Osteoblast (primary cell): ENCODE measurements around the gene PIK3C3. TPM values are rescaled to one million over a fixed set of nuclear protein-coding genes. Genes with fewer than 3 reads are reported as not detected.

Experiments
- DNase-seq: peaks from one replicate; pipeline ENCODE4 v3.0.0; 2011; ENCODE audit warnings: low spot score, mixed read lengths; ENCODE audit not compliant: insufficient read length; ENCODE audit errors: missing footprints
- H2AFZ ChIP-seq: 2 replicates; pipeline ENCODE4 v1.6.0; 2011; ENCODE audit warnings: mild to moderate bottlenecking, low read length
- H3K27ac ChIP-seq: 2 replicates; pipeline ENCODE4 v1.5.1; 2011; ENCODE audit warnings: mild to moderate bottlenecking, low read depth, low read length, moderate library complexity
- H3K27me3 ChIP-seq: 2 replicates; pipeline ENCODE4 v1.6.0; 2012; ENCODE audit warnings: mild to moderate bottlenecking, control low read depth, inconsistent platforms, low read length, moderate library complexity; ENCODE audit not compliant: insufficient read depth
- H3K36me3 ChIP-seq: 2 replicates; pipeline ENCODE4 v1.5.1; 2011; ENCODE audit warnings: mild to moderate bottlenecking, low read length, control low read depth, moderate library complexity; ENCODE audit not compliant: insufficient read depth
- H3K4me1 ChIP-seq: 2 replicates; pipeline ENCODE4 v1.5.1; 2011; ENCODE audit warnings: mild to moderate bottlenecking, low read length, control low read depth, moderate library complexity; ENCODE audit not compliant: insufficient read depth
- H3K4me2 ChIP-seq: 2 replicates; pipeline ENCODE4 v1.6.0; 2011; ENCODE audit warnings: mild to moderate bottlenecking, low read length; ENCODE audit not compliant: insufficient read depth
- H3K4me3 ChIP-seq: fragments of 200-600 bp; sonication (generic); 3 replicates; pipeline ENCODE4 v1.5.1; 2012; ENCODE audit warnings: mild to moderate bottlenecking, low read length, inconsistent platforms; ENCODE audit not compliant: insufficient read depth
- H3K79me2 ChIP-seq: 2 replicates; pipeline ENCODE4 v1.6.0; 2012; ENCODE audit warnings: mild to moderate bottlenecking, low read length, control low read depth, inconsistent platforms; ENCODE audit not compliant: insufficient read depth
- H3K9me3 ChIP-seq: 2 replicates; pipeline ENCODE4 v1.5.1; 2011; ENCODE audit warnings: low read depth, low read length, control low read depth
- H4K20me1 ChIP-seq: 2 replicates; pipeline ENCODE4 v1.6.0; 2012; ENCODE audit warnings: mild to moderate bottlenecking, low read length, control low read depth; ENCODE audit not compliant: insufficient read depth
- total RNA-seq: library from RNA; depleted of rRNA; stranded (reverse); fragments of >200 nt; gene quantifications from 2 replicates; pipeline ENCODE4 v1.2.3, GENCODE V29; 2012
- TF ChIP-seq, protein P1 (sequence below): IDR thresholded peaks from 2 replicates; pipeline ENCODE4 v1.5.1; 2011; ENCODE audit warnings: mild to moderate bottlenecking, low read depth, low read length, moderate library complexity; ENCODE audit errors: extremely low read depth

Gene PIK3C3
- total RNA-seq, 1 donor = 59.4 TPM

DNA sequence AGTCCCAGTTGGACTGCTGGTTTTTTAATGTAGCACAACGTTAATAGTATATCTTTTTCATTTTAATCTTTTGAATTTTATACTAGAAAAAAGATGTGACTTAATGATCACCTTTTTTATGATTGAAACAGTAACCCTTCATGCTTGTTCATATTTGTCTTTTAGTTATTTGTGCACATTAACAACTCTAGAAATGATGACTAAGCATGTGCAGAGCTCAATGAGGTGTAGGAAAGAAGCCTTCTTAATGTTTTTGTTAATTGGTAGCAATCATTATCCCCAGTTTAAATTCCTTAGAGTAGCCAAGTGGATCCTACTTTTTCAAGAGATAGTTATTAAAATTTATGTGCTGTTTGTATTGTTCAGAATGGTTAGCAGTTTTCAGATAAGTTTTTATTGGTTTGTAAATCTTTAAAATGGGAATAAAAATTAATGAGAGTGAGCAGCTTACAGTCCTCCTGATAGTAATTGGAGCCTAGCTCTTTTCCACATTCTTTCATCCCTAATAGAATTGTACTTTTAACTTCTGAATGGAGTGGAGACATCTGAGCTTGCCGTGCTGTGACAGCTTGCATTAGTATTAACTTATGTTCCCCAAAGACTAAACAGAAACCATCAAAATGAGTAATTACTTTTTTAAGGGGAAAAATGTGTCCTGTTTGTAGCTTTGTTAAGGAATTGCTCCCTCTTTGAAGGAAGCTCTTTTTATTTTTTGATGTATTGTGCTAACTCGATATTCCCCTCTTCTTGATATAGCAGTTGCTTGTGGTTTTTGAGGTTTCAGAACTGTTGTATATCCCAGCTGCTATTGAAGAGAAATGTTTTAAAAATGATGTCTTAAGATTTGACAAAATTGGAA, 17.3 kb downstream of the PIK3C3 start:
- no peak overlapping the region for H3K4me2 ChIP-seq
- DNase-seq = no peak
- no peaks in the 10 kb centered on the region for H3K4me1 ChIP-seq

DNA sequence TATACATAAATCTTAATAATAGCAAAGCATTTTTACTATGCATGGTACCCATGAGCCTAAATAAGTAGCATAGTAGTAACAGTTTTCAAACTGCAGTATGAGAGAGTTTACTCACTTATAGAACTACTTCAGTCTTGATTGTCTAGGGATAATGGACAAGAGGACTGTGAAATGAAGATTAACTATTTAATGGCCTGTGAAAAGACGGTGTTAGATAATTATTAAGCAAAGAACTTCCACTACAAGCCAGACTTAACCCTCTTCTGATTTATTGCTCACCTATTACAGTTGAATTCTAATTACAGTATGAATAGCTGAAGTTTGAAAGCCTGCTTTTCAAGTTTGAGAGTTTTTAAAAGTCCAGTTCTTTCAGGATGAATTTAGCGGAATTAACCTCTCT, 18.9 kb downstream of the PIK3C3 start:
- Histone ChIP-seq H3K4me3 (no peak overlapping the region), H2AFZ (no peak overlapping the region), H3K4me1 (no peaks in the 10 kb centered on the region), H3K27ac (no peak overlapping the region), H3K79me2 (peaks cover 31% of the 10 kb centered on the region), H4K20me1 (peaks cover 15% of the 10 kb centered on the region), H3K27me3 (no peaks in the 10 kb centered on the region), H3K36me3 (peaks cover 7% of the 10 kb centered on the region), H3K4me2 (no peak overlapping the region), H3K9me3 (no peaks in the 10 kb centered on the region)
- DNase-seq = no peak
- TF ChIP-seq, protein P1, sequence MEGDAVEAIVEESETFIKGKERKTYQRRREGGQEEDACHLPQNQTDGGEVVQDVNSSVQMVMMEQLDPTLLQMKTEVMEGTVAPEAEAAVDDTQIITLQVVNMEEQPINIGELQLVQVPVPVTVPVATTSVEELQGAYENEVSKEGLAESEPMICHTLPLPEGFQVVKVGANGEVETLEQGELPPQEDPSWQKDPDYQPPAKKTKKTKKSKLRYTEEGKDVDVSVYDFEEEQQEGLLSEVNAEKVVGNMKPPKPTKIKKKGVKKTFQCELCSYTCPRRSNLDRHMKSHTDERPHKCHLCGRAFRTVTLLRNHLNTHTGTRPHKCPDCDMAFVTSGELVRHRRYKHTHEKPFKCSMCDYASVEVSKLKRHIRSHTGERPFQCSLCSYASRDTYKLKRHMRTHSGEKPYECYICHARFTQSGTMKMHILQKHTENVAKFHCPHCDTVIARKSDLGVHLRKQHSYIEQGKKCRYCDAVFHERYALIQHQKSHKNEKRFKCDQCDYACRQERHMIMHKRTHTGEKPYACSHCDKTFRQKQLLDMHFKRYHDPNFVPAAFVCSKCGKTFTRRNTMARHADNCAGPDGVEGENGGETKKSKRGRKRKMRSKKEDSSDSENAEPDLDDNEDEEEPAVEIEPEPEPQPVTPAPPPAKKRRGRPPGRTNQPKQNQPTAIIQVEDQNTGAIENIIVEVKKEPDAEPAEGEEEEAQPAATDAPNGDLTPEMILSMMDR = no peak

More for the DNA sequence above, 17.3 kb downstream of the PIK3C3 start:
- Histone ChIP-seq H3K79me2 (peaks cover 43% of the 10 kb centered on the region), H4K20me1 (peaks cover 15% of the 10 kb centered on the region), H3K27me3 (no peaks in the 10 kb centered on the region), H3K27ac (no peak overlapping the region), H3K9me3 (no peaks in the 10 kb centered on the region), H2AFZ (no peak overlapping the region), H3K36me3 (peaks cover 9% of the 10 kb centered on the region), H3K4me3 (no peak overlapping the region)
- TF ChIP-seq, protein P1 = no peak

- peaks cover 15% of the 10 kb centered on the region for H4K20me1 ChIP-seq
- H3K27me3 ChIP-seq = no peaks in the 10 kb centered on the region
- H3K4me1 ChIP-seq = no peaks in the 10 kb centered on the region
- peaks cover 27% of the 10 kb centered on the region for H3K79me2 ChIP-seq
- H2AFZ ChIP-seq = no peak overlapping the region
- no peak overlapping the region for H3K4me2 ChIP-seq
- H3K9me3 ChIP-seq = no peaks in the 10 kb centered on the region
- no peak overlapping the region for H3K4me3 ChIP-seq
- H3K36me3 ChIP-seq = peaks cover 7% of the 10 kb centered on the region
- no peak for DNase-seq
- H3K27ac ChIP-seq = no peak overlapping the region
- TF ChIP-seq, protein P1 = no peak
Observed at GRCh38 chr18:41974796-41975201, 19.8 kb downstream of the PIK3C3 start.

GRCh38 chr18:41975284-41975683, 20.2 kb downstream of the PIK3C3 start:
- Histone ChIP-seq H2AFZ (no peak overlapping the region), H3K4me1 (no peaks in the 10 kb centered on the region), H3K4me3 (no peak overlapping the region), H3K36me3 (peaks cover 4% of the 10 kb centered on the region), H3K79me2 (peaks cover 30% of the 10 kb centered on the region), H3K27ac (no peak overlapping the region), H4K20me1 (peaks cover 15% of the 10 kb centered on the region), H3K4me2 (no peak overlapping the region), H3K9me3 (no peaks in the 10 kb centered on the region), H3K27me3 (no peaks in the 10 kb centered on the region)
- no peak for DNase-seq
- TF ChIP-seq, protein P1 = no peak
